T-helper 9 cell (primary cell): ENCODE data around the gene AOC2.
A peak's percentile ranks its signal among the peaks of the same experiment; 100 is the strongest.
"Not testable (repeated sequence)": the region's sequence is repeated elsewhere in the genome, so short reads cannot be mapped to it uniquely, and the experiment has no call there.

ENCODE experiments used
- DNase-seq: peaks from one replicate; pipeline ENCODE4 v3.0.0-alpha.2; 2020

Gene AOC2

GRCh38 chr17:42832213-42832933, 12.0 kb upstream of the AOC2 start:
- DNase-seq = no peak

DNA sequence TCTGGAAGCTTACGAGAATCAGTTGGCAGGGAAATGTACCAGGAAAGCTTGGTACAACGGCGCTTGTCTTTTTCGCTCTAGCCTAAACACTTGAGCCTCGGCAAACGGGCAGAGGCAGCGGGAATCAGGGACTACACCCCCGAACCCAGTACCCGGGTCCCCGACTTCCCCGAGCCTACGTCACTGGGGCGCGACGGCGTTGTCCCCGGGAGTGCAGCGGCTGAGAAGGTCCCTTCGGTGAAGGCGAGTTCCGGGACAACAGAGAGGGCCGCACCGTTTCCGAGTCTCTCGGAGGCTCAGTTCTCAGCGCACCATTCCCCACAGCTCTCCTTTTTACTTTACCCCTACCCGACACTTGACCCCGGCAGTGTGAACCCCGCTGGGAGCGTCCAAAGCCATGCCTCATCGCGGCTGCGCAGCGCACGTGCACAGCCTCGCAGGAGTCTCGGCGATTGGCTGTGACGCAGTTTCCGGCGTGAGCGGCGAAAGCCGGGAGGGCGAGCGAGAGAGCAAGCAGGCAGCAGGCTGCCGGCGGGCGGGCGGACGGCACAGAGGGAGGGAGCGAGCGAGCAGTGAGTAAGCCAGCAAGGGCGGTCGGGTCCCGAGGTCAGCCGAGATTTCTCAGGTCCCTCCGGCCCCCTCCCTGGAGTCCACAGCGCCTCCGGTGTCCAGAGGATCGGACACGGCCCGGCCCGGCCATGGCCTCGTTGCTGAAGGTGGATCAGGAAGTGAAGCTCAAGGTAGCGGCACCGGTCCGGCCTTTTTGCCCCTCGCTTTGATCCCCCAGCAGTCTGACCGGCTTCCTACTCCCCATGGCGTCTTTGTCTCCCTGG, 11.2 kb upstream of the AOC2 start, which contains the start of gene PSME3:
TSS of gene PSME3 (plus strand) at position 464 of the 833 bp plus-strand sequence. CDS start at position 699, 235 bp downstream.
- peak; percentile 84 for DNase-seq

- no peak for DNase-seq
Measured at GRCh38 chr17:42833767-42834422, 10.5 kb upstream of the AOC2 start.

GRCh38 chr17:42835732-42836131, 8.6 kb upstream of the AOC2 start:
- DNase-seq = no peak

GRCh38 chr17:42841975-42842685, 2.2 kb upstream of the AOC2 start:
- DNase-seq = no peak

DNA sequence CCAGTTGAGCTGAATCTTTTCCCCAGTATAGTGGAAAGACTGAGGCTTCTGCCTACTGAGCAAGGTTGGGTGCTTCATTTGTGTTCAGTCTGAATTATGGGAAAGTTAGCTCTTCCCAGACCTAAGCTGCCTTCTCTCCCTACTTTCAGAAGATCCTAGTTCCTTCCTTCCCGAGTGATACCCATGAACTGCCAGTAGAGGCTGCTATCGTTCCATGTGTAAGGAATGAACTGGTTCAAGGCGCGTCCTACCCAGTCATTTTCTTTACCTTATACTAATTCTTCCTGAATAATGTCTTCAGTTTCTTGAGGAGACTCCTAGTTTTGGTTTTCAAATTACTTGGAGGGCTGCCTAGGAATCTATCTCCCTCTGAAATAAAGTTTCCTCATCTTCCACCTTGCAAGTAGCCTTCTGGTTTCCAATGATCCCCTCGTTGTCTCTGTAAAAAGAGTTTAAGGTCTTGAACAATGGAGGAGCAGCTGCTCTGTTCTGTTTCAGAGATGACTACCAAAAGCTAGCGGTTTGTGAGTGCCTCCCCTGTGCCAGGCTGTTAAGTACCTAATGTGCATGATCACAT, 934 bp upstream of the AOC2 start:
- DNase-seq = no peak

GRCh38 chr17:42844761-42845555, 578 bp downstream of the AOC2 start:
- no peak for DNase-seq

DNA sequence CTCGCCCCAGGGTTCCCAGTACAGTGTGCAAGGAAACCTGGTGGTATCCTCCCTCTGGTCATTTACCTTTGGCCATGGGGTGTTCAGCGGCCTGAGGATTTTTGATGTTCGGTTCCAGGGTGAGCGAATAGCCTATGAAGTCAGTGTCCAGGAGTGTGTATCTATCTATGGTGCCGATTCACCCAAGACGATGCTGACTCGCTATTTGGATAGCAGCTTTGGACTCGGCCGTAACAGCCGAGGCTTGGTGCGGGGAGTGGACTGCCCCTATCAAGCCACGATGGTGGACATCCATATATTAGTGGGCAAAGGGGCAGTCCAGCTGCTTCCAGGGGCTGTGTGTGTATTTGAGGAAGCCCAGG, 1.2 kb downstream of the AOC2 start:
- no peak for DNase-seq

GRCh38 chr17:42845918-42846593, 1.7 kb downstream of the AOC2 start:
- no peak for DNase-seq

DNA sequence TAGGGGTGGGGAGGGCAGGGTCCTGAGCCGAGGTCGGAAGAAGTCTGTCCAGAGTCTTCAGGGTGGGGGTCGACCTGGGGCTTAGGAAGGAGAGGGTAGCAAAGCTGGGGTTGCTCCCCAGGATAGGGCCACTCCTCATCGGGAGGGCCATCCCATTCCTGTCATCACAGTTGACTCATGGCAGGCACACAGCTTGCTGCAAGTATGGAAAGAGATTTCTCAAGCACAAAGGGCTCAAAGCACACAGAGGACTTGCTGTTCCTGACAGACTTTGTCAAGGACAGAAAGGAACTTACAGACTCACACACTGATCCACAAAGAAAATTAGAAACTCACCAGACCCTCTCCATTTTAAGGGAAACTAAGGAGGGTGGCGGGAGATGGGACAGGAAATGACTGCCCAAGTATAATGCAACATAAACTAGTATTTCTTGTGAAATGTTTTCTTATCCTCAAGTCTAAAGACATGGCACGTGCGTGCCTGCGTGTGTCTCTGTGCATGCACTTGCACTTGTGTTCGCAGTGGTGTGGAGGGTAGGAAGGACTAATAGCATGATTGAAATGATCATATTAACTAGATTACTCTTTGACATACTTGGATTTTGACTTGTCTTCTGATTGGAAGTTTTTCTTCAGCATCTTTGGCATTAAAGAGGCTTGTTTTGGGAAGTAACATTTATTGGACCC, 2.4 kb downstream of the AOC2 start:
- DNase-seq = no peak

DNA sequence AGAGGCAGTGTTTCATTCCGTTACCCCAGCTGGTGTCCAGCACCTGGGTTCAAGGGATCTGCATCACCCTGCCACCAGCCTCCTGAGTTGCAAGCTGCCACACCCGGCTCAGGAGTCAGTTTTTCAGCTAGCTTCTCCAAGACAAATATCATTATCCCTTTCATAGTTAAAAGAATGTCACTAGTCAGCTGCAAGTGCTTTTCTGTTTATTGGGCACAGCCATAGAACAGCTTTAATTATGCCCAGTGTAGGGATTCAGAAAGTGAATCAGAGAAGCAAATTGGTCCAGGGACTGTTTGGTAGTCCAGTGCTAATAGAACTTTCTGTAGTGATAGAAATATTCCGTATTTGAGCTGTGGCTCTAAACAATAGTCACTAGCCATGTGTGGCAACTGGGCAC, 3.7 kb downstream of the AOC2 start:
- no peak for DNase-seq

DNA sequence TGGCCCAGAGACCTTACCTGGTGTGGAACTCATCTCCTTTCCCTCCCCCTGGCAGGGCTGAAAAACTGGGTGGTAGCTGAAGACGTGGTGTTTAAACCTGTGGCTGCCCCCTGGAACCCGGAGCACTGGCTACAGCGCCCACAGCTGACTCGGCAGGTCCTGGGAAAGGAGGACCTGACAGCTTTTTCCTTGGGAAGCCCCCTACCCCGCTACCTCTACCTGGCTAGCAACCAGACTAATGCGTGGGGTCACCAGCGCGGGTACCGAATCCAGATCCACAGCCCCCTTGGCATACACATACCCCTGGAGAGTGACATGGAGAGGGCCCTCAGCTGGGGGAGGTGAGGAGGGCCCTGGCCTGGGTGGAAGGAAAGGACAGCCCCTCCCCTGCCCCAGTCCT, 4.7 kb downstream of the AOC2 start:
- DNase-seq = no peak

GRCh38 chr17:42849451-42850181, 5.2 kb downstream of the AOC2 start:
- DNase-seq = no peak

GRCh38 chr17:42850954-42851353, 6.6 kb downstream of the AOC2 start, which contains the start of gene AOC3:
TSS of gene AOC3 (plus strand) at chr17:42851199. CDS start at chr17:42851344, 145 bp downstream.
- DNase-seq = no peak

DNA sequence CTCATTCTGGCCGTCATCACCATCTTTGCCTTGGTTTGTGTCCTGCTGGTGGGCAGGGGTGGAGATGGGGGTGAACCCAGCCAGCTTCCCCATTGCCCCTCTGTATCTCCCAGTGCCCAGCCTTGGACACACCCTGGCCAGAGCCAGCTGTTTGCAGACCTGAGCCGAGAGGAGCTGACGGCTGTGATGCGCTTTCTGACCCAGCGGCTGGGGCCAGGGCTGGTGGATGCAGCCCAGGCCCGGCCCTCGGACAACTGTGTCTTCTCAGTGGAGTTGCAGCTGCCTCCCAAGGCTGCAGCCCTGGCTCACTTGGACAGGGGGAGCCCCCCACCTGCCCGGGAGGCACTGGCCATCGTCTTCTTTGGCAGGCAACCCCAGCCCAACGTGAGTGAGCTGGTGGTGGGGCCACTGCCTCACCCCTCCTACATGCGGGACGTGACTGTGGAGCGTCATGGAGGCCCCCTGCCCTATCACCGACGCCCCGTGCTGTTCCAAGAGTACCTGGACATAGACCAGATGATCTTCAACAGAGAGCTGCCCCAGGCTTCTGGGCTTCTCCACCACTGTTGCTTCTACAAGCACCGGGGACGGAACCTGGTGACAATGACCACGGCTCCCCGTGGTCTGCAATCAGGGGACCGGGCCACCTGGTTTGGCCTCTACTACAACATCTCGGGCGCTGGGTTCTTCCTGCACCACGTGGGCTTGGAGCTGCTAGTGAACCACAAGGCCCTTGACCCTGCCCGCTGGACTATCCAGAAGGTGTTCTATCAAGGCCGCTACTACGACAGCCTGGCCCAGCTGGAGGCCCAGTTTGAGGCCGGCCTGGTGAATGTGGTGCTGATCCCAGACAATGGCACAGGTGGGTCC, 7.2 kb downstream of the AOC2 start:
- DNase-seq = not testable (repeated sequence)

DNA sequence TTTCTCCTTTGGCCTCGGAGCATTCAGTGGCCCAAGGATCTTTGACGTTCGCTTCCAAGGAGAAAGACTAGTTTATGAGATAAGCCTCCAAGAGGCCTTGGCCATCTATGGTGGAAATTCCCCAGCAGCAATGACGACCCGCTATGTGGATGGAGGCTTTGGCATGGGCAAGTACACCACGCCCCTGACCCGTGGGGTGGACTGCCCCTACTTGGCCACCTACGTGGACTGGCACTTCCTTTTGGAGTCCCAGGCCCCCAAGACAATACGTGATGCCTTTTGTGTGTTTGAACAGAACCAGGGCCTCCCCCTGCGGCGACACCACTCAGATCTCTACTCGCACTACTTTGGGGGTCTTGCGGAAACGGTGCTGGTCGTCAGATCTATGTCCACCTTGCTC, 8.0 kb downstream of the AOC2 start:
- no peak for DNase-seq

GRCh38 chr17:42853004-42853403, 8.6 kb downstream of the AOC2 start:
- no peak for DNase-seq

DNA sequence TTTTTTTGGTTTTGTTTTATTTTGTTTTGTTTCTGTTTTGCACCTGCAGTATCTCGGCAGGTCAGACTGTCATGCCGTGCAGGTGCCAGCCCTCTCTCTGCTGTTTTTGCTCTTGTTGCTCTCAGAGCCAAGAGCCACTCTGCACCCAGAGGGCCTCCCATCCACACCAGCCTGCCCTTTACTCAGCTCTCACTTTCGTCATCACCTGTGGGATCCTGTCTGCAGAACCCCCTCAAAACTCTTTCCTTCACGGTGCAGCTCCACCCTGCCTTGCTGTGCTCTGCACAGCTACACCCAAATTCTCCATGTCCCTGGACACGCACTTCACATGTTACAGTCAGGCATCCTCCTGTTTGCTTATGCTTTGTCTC, 9.2 kb downstream of the AOC2 start:
- no peak for DNase-seq
